HepG2 (cell line): ENCODE data around the gene AUH. TPM values are rescaled to one million over a fixed set of nuclear protein-coding genes. Genes with fewer than 3 reads are reported as not detected.

Source experiments
- ATAC-seq: fragments of 200-7000 bp; cut with Tn5 transposase; 3 replicates; pipeline ENCODE4 v1.9.1; 2020; ENCODE audit warnings: mild to moderate bottlenecking, moderate library complexity
- BruUV-seq: library from RNA; stranded (reverse); fragments of 400-500 nt; replicated peaks from 2 replicates; lab custom pipeline; 2021; lab: Mats Ljungman, UMichigan
- CTCF ChIA-PET: fragments of 300-600 bp; formaldehyde crosslinking; extraction: SDS; loops from one replicate; lab custom pipeline; 2021; ENCODE audit warnings: low total read pairs, inconsistent platforms, low intra/inter-chr PET ratio; lab: Yijun Ruan, JAX
- POLR2A ChIA-PET: fragments of 350-600 bp; sonication (Branson Sonifier 250); formaldehyde crosslinking; loops from one replicate; lab custom pipeline; 2020; ENCODE audit warnings: antibody characterized with exemption, inconsistent platforms; lab: Yijun Ruan, JAX
- DNase-seq: peaks from one replicate; pipeline ENCODE4 v3.0.0-alpha.2; 2015; ENCODE audit warnings: low spot score
- FAIRE-seq: peaks from 3 replicates; lab custom pipeline; 2011; peaks lifted over from hg19 to GRCh38; lab: Jason Lieb, UNC
- H2AFZ ChIP-seq: one replicate; pipeline ENCODE4 v1.6.1; 2011; ENCODE audit warnings: low read length, inconsistent platforms
- H3K27ac ChIP-seq: fragments of 300-600 bp; 3 replicates; pipeline ENCODE4 v1.8.0; 2011; ENCODE audit warnings: mixed run types, mild to moderate bottlenecking, mixed read lengths, low read length, inconsistent platforms; ENCODE audit not compliant: insufficient read depth; ENCODE audit errors: extremely low read length
- H3K27me3 ChIP-seq, 2 experiments: fragments of 200-600 bp in 1 of 2; 2 replicates in 1 of 2; 3 replicates in 1 of 2; pipeline versions ENCODE4 v1.6.0 to v1.8.0; 2011; ENCODE audit warnings: low read length in 2 of 2, mild to moderate bottlenecking in 2 of 2, moderate library complexity in 2 of 2, inconsistent platforms in 1 of 2; ENCODE audit not compliant: insufficient read depth in 2 of 2, control insufficient read depth in 1 of 2
- H3K36me3 ChIP-seq, 2 experiments: fragments of 200-600 bp in 1 of 2; replicated peaks in 1 of 2; 2 replicates in 1 of 2; 3 replicates in 1 of 2; pipeline versions ENCODE4 v1.5.1 to v1.8.0; 2011; ENCODE audit warnings: low read length in 2 of 2, inconsistent platforms in 1 of 2; ENCODE audit not compliant: insufficient read depth in 2 of 2, control insufficient read depth in 1 of 2
- H3K4me1 ChIP-seq: 2 replicates; pipeline ENCODE4 v1.5.1; 2012; ENCODE audit warnings: low read length, inconsistent platforms; ENCODE audit not compliant: insufficient read depth
- H3K4me2 ChIP-seq: 2 replicates; pipeline ENCODE4 v1.6.0; 2011; ENCODE audit warnings: low read depth, low read length, inconsistent platforms
- H3K4me3 ChIP-seq, 3 experiments: fragments of 200-600 bp in 1 of 3; sonication (generic), shearing (Covaris generic) in 1 of 3; replicated peaks in 1 of 3; 2 replicates each; pipeline ENCODE4 v1.5.1; 2011 to 2016; ENCODE audit warnings: low read length in 3 of 3, inconsistent platforms in 2 of 3, low read depth in 2 of 3, mild to moderate bottlenecking in 2 of 3, control low read depth in 1 of 3, mixed read lengths in 1 of 3; ENCODE audit not compliant: insufficient read depth in 1 of 3
- H3K79me2 ChIP-seq: one replicate; pipeline ENCODE4 v1.6.1; 2011; ENCODE audit warnings: low read length, inconsistent platforms; ENCODE audit not compliant: insufficient read depth
- H3K9ac ChIP-seq: 2 replicates; pipeline ENCODE4 v1.6.0; 2011; ENCODE audit warnings: mild to moderate bottlenecking, low read depth, low read length, inconsistent platforms; ENCODE audit not compliant: insufficient read depth
- H3K9me3 ChIP-seq: 2 replicates; pipeline ENCODE4 v1.5.1; 2012; ENCODE audit warnings: mild to moderate bottlenecking, low read length
- H4K20me1 ChIP-seq: 2 replicates; pipeline ENCODE4 v1.6.0; 2011; ENCODE audit warnings: inconsistent platforms, mild to moderate bottlenecking, low read length, moderate library complexity; ENCODE audit not compliant: insufficient read depth
- HDAC6 ChIP-seq: fragments of 200-600 bp; sonication (generic); IDR thresholded peaks from 2 replicates; pipeline ENCODE4 v1.7.0; 2017; ENCODE audit warnings: mild to moderate bottlenecking, antibody characterized with exemption, low read length, low read depth
- PCBP1 ChIP-seq: fragments of 200-400 bp; formaldehyde crosslinking; IDR thresholded peaks from 2 replicates; pipeline ENCODE4 v1.6.1; 2017; ENCODE audit warnings: mild to moderate bottlenecking, low read depth, low read length, borderline replicate concordance
- ZKSCAN8 ChIP-seq: IDR thresholded peaks from 2 replicates; pipeline ENCODE4 v1.6.1; 2016; ENCODE audit warnings: borderline replicate concordance, missing genetic modification reagents, missing compliant biosample characterization
- ZNF430 ChIP-seq: sonication (generic); formaldehyde crosslinking; IDR thresholded peaks from 2 replicates; pipeline ENCODE4 v1.9.0; 2021; ENCODE audit warnings: mild to moderate bottlenecking, missing genetic modification reagents
- ZNF589 ChIP-seq: sonication (generic); formaldehyde crosslinking; conservative IDR thresholded peaks from 2 replicates; pipeline ENCODE4 v1.8.0; 2022; ENCODE audit warnings: mild to moderate bottlenecking, moderate library complexity, missing genetic modification reagents
- WGBS: methylation state at CpG from one replicate; pipeline ENCODE4 v1.1.6; 2017; ENCODE audit warnings: low lambda C conversion rate; 5-methylcytosine and 5-hydroxymethylcytosine counted together
- in situ Hi-C: cut with HindIII; loops from 2 replicates; pipeline ENCODE4 v1.10.0; 2017; ENCODE audit warnings: low pct_unique_long_range_greater_than_20kb; ENCODE audit not compliant: extremely low pct_ligation_motif_present
- intact Hi-C: fragments of 100-400 bp; cut with micrococcal nuclease; formaldehyde crosslinking; loops from one replicate; pipeline ENCODE4 v1.10.0; 2022; ENCODE audit not compliant: unreplicated experiment
- polyA plus RNA-seq, 8 experiments: library from polyadenylated mRNA; depleted of rRNA in 3 of 8; stranded (reverse) in 7 of 8; unstranded in 1 of 8; fragments of >200 nt; fragmentation: Illumina TruSeq in 4 of 8; extraction: Trizol in 4 of 8; gene quantifications; 2 replicates each; pipeline versions ENCODE4 v1.2.1 to v1.2.3, GENCODE V29; 2011 to 2016; ENCODE audit warnings: low read depth in 4 of 8, missing spikeins in 1 of 8, mixed read lengths in 1 of 8; ENCODE audit not compliant: insufficient read depth in 1 of 8
- total RNA-seq, 5 experiments: library from RNA; depleted of rRNA; stranded (reverse); fragments of >200 nt; fragmentation: Illumina TruSeq; extraction: Trizol; gene quantifications; 2 replicates each; pipeline ENCODE4 v1.2.3, GENCODE V29; 2016; ENCODE audit warnings: low read depth in 1 of 5
- TF ChIP-seq, protein P1 (sequence below): sonication (generic); formaldehyde crosslinking; conservative IDR thresholded peaks from 2 replicates; pipeline ENCODE4 v1.8.0; 2022; ENCODE audit warnings: low read depth, missing genetic modification reagents
- TF ChIP-seq, protein P2 (sequence below): sonication (generic); formaldehyde crosslinking; IDR thresholded peaks from 2 replicates; pipeline ENCODE4 v1.4.0; 2020; ENCODE audit warnings: low read depth, mild to moderate bottlenecking, missing genetic modification reagents
- TF ChIP-seq, protein P3 (sequence below): sonication (generic); formaldehyde crosslinking; conservative IDR thresholded peaks from 2 replicates; pipeline ENCODE4 v1.5.0; 2020; ENCODE audit warnings: missing genetic modification reagents

Gene AUH
- total and polyA plus RNA-seq, 2 of the 13 experiments (the other 11 are each of a cell fraction or from before 2014, with no cell fraction given) = 25.8 to 31.9 TPM

DNA sequence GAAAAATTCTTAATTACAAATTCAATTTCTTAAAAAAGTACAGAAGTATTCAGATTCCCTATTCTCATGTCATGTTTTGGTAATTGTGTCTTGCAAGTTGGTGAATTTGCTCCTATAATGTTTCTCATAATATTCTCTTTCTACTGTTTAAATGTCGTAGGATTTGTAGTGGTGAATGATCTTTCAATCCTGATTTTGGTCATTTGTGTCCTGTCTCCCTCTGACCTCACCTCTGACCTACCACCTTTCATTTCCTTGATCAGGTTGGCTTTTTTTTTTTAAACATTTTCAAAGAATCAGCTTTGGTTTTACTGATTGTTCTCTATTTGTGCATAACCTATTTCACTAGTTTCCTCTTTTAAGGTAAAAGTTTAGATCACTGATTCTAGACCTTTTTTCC is 102.6 kb downstream of the AUH start:
- Histone ChIP-seq H4K20me1 (no peaks in the 10 kb centered on the region), H3K36me3 (peaks cover under 1 to 2% of the 10 kb centered on the region in 2 experiments; a peak in 2 of 5 replicates), H3K79me2 (no peaks in the 10 kb centered on the region), H3K4me3 (no peak overlapping the region), H3K4me1 (peaks cover 11% of the 10 kb centered on the region), H3K27ac (no peak overlapping the region), H2AFZ (no peak overlapping the region), H3K9ac (no peak overlapping the region), H3K9me3 (no peaks in the 10 kb centered on the region), H3K27me3 (no peaks in the 10 kb centered on the region), H3K4me2 (no peak overlapping the region)
- ChIA-PET POLR2A (no interaction called here), CTCF (no interaction called here)
- intact Hi-C loops (no loop called here), in situ Hi-C loops (no loop called here)
- FAIRE-seq (no peak), ATAC-seq (no peak), DNase-seq (no peak)
- WGBS = 95% methylated on average over 1 of the region's 1 CpG
- BruUV-seq = no TSS peak
- TF ChIP-seq ZKSCAN8 (CRISPR knock-in tag) (no peak), PCBP1 (no peak), ZNF430 (CRISPR knock-in tag) (no peak), ZNF589 (CRISPR knock-in tag) (no peak), HDAC6 (no peak)
- TF ChIP-seq, protein P1, sequence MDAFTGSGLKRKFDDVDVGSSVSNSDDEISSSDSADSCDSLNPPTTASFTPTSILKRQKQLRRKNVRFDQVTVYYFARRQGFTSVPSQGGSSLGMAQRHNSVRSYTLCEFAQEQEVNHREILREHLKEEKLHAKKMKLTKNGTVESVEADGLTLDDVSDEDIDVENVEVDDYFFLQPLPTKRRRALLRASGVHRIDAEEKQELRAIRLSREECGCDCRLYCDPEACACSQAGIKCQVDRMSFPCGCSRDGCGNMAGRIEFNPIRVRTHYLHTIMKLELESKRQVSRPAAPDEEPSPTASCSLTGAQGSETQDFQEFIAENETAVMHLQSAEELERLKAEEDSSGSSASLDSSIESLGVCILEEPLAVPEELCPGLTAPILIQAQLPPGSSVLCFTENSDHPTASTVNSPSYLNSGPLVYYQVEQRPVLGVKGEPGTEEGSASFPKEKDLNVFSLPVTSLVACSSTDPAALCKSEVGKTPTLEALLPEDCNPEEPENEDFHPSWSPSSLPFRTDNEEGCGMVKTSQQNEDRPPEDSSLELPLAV (CRISPR knock-in tag) = no peak
- TF ChIP-seq, protein P2, sequence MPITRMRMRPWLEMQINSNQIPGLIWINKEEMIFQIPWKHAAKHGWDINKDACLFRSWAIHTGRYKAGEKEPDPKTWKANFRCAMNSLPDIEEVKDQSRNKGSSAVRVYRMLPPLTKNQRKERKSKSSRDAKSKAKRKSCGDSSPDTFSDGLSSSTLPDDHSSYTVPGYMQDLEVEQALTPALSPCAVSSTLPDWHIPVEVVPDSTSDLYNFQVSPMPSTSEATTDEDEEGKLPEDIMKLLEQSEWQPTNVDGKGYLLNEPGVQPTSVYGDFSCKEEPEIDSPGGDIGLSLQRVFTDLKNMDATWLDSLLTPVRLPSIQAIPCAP (CRISPR knock-in tag) = no peak
- TF ChIP-seq, protein P3, sequence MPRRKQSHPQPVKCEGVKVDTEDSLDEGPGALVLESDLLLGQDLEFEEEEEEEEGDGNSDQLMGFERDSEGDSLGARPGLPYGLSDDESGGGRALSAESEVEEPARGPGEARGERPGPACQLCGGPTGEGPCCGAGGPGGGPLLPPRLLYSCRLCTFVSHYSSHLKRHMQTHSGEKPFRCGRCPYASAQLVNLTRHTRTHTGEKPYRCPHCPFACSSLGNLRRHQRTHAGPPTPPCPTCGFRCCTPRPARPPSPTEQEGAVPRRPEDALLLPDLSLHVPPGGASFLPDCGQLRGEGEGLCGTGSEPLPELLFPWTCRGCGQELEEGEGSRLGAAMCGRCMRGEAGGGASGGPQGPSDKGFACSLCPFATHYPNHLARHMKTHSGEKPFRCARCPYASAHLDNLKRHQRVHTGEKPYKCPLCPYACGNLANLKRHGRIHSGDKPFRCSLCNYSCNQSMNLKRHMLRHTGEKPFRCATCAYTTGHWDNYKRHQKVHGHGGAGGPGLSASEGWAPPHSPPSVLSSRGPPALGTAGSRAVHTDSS (CRISPR knock-in tag) = no peak
